Measurements from ENCODE around the gene NDUFC2.
A peak's percentile ranks its signal among the peaks of the same experiment; 100 is the strongest.
"Not testable (repeated sequence)": the region's sequence is repeated elsewhere in the genome, so short reads cannot be mapped to it uniquely, and the experiment has no call there.

Gene NDUFC2

GRCh38 chr11:78041843-78042440, 37.7 kb downstream of the NDUFC2 start:
- Histone ChIP-seq H4K20me1 (ENCODE audit: insufficient read depth, low read length) (no peaks in the 10 kb centered on the region), H3K4me1 (ENCODE audit: low read length) (peaks cover 6% of the 10 kb centered on the region; the same call in 1 of the 2 replicates), H3K27me3 (ENCODE audit: low read depth, low read length) (no peaks in the 10 kb centered on the region), H2AFZ (ENCODE audit: low read depth, low read length) (no peak overlapping the region), H3K9ac (ENCODE audit: low read length) (no peak overlapping the region), H3K4me2 (ENCODE audit: low read length) (no peak overlapping the region), H3K79me2 (ENCODE audit: low read length) (no peaks in the 10 kb centered on the region), H3K4me3 (ENCODE audit: low read length) (no peak overlapping the region), H3K9me3 (ENCODE audit: insufficient read depth, low read length) (no peaks in the 10 kb centered on the region), H3K36me3 (replicated peaks; ENCODE audit: low read depth, low read length) (no peaks in the 10 kb centered on the region), H3K27ac (ENCODE audit: low read length) (no peak overlapping the region)
- TF ChIP-seq CTCF (IDR thresholded peaks at IDR 0.05; ENCODE audit: low read depth, low read length) (no peak), EZH2phosphoT487 (IDR thresholded peaks at IDR 0.05; ENCODE audit: low read depth) (no peak)

DNA sequence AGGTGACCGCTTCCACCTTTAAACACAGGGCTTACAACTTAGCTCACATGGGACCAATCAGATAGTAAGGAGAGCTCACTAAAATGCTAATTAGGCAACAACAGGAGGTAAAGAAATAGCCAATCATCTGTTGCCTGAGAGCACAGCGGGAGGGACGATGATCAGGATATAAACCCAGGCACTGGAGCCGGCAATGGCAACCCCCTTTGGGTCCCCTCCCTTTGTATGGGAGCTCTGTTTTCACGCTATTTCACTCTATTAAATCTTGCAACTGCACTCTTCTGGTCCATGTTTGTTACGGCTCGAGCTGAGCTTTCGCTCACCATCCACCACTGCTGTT, 38.3 kb downstream of the NDUFC2 start:
- H3K27ac ChIP-seq (ENCODE audit: low read length); H3K4me2 ChIP-seq (ENCODE audit: low read length); H3K79me2 ChIP-seq (ENCODE audit: low read length); H3K4me1 ChIP-seq (ENCODE audit: low read length); H4K20me1 ChIP-seq (ENCODE audit: insufficient read depth, low read length); H3K9ac ChIP-seq (ENCODE audit: low read length); H3K9me3 ChIP-seq (ENCODE audit: insufficient read depth, low read length); H2AFZ ChIP-seq (ENCODE audit: low read depth, low read length); H3K4me3 ChIP-seq (ENCODE audit: low read length); H3K27me3 ChIP-seq (ENCODE audit: low read depth, low read length); H3K36me3 ChIP-seq (replicated peaks; ENCODE audit: low read depth, low read length): not testable (repeated sequence)

- TF ChIP-seq CTCF (IDR thresholded peaks at IDR 0.05; ENCODE audit: low read depth, low read length), result no peak
- no peak for TF ChIP-seq EZH2phosphoT487 (IDR thresholded peaks at IDR 0.05; ENCODE audit: low read depth)
- no peak overlapping the region for H3K4me2 ChIP-seq (ENCODE audit: low read length)
These were observed 38.8 kb downstream of the NDUFC2 start for GRCh38 chr11:78040691-78041379.

GRCh38 chr11:78039919-78040671, 39.6 kb downstream of the NDUFC2 start:
- TF ChIP-seq CTCF (IDR thresholded peaks at IDR 0.05; ENCODE audit: low read depth, low read length) (no peak), EZH2phosphoT487 (IDR thresholded peaks at IDR 0.05; ENCODE audit: low read depth) (no peak)
- H2AFZ ChIP-seq (ENCODE audit: low read depth, low read length), result peak overlapping the region; percentile 76
- H4K20me1 ChIP-seq (ENCODE audit: insufficient read depth, low read length), result no peaks in the 10 kb centered on the region
- H3K36me3 ChIP-seq (replicated peaks; ENCODE audit: low read depth, low read length), result no peaks in the 10 kb centered on the region
- H3K27ac ChIP-seq (ENCODE audit: low read length), result no peak overlapping the region
- H3K9ac ChIP-seq (ENCODE audit: low read length), result no peak overlapping the region
- H3K79me2 ChIP-seq (ENCODE audit: low read length), result no peaks in the 10 kb centered on the region
- H3K27me3 ChIP-seq (ENCODE audit: low read depth, low read length), result no peaks in the 10 kb centered on the region
- H3K4me1 ChIP-seq (ENCODE audit: low read length), result peaks cover 4% of the 10 kb centered on the region; the same call in 1 of the 2 replicates
- H3K4me3 ChIP-seq (ENCODE audit: low read length), result no peak overlapping the region
- no peaks in the 10 kb centered on the region for H3K9me3 ChIP-seq (ENCODE audit: insufficient read depth, low read length)
- H3K4me2 ChIP-seq (ENCODE audit: low read length), result 0 out of 2 replicates have a peak overlapping the region, but pooled peaks have one; percentile 10

More at GRCh38 chr11:78040691-78041379, 38.8 kb downstream of the NDUFC2 start:
- Histone ChIP-seq H3K27ac (ENCODE audit: low read length) (no peak overlapping the region), H3K27me3 (ENCODE audit: low read depth, low read length) (no peaks in the 10 kb centered on the region), H3K4me1 (ENCODE audit: low read length) (peaks cover 4% of the 10 kb centered on the region; the same call in 1 of the 2 replicates), H3K36me3 (replicated peaks; ENCODE audit: low read depth, low read length) (no peaks in the 10 kb centered on the region), H3K9ac (ENCODE audit: low read length) (no peak overlapping the region), H3K9me3 (ENCODE audit: insufficient read depth, low read length) (no peaks in the 10 kb centered on the region), H2AFZ (ENCODE audit: low read depth, low read length) (no peak overlapping the region), H4K20me1 (ENCODE audit: insufficient read depth, low read length) (no peaks in the 10 kb centered on the region), H3K4me3 (ENCODE audit: low read length) (no peak overlapping the region), H3K79me2 (ENCODE audit: low read length) (no peaks in the 10 kb centered on the region)

Data from OCI-LY3 (cell line).